Endothelial cell of coronary artery (primary cell): ENCODE measurements around the gene SULT6B1. TPM values are rescaled to one million over a fixed set of nuclear protein-coding genes. Genes with fewer than 3 reads are reported as not detected.

Experiments
- total RNA-seq: library from RNA; depleted of rRNA; stranded (reverse); fragments of >200 nt; gene quantifications from 2 replicates; pipeline ENCODE4 v1.2.3, GENCODE V29; 2014

SULT6B1 gene, protein sequence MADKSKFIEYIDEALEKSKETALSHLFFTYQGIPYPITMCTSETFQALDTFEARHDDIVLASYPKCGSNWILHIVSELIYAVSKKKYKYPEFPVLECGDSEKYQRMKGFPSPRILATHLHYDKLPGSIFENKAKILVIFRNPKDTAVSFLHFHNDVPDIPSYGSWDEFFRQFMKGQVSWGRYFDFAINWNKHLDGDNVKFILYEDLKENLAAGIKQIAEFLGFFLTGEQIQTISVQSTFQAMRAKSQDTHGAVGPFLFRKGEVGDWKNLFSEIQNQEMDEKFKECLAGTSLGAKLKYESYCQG
- total RNA-seq: not detected in 2 replicates

DNA sequence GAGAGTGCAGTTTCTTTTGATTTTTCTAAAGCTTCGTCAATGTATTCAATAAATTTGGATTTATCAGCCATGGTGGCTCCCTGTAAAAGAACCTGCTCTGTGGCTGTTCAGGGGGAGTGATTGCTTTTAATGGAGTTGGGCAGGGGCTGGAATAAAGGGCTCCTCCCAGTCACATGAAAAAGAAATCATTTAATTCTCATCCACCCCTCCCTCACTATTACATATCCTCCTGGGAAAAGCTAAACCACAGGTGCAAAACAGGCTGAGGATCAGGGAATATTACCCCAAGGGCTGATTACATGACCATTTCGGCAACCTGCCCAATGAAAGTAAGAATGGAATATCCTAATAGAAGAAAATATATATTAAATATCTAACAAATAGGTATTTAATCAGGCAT is at the start of gene SULT6B1:
SULT6B1 (minus strand) TSS at position 101 of the 400 bp plus-strand sequence; CDS start at position 71, 30 bp downstream.

DNA sequence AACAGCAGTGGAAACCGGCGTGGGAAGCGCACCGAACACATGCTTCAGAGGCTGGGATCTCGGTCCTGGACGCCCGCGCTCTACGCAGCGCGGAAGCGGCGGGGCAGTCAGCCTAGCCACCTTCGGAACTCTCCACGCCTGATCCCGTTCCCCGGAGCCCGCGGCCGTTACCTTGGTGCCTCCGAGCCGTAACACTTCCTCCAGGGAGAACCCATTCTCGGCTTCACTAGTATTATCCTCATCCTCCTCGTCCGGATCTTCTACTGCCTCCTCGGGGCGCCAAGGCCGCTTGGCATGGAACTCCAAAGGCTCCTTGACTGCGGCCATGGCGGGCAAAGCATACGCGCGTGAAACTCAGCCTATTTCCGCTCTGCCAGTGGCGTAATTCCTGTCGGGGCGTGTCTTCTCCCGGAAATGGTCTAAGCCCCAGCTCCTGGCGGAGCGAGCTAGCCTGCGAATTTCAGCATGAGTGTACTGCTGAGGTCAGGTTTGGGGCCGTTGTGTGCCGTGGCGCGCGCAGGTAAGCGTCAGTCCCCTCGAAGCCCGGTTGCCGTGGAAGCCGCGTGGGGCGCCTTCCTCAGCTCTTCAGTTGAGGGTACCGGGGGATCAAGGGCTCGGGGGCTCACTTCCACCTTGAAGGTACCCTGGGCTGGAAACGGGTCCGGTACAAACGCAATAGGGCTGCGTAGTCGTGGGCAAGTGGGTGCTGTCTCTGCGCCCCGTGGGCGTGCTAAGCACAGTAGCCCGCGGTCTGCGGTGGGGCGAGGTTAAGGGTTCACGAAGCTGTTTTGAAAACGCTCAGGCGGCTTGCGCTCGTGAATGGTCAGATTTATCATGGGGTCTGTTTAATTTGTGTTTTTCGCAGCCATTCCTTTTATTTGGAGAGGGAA is 43.0 kb upstream of the SULT6B1 start, which contains the start of the genes CEBPZ and NDUFAF7:
CEBPZ (minus strand) TSS at position 356 of the 890 bp plus-strand sequence; CDS start at position 327, 29 bp downstream.
NDUFAF7 (plus strand) TSS at position 418 of the 890 bp plus-strand sequence; CDS start at position 466, 48 bp downstream.

DNA sequence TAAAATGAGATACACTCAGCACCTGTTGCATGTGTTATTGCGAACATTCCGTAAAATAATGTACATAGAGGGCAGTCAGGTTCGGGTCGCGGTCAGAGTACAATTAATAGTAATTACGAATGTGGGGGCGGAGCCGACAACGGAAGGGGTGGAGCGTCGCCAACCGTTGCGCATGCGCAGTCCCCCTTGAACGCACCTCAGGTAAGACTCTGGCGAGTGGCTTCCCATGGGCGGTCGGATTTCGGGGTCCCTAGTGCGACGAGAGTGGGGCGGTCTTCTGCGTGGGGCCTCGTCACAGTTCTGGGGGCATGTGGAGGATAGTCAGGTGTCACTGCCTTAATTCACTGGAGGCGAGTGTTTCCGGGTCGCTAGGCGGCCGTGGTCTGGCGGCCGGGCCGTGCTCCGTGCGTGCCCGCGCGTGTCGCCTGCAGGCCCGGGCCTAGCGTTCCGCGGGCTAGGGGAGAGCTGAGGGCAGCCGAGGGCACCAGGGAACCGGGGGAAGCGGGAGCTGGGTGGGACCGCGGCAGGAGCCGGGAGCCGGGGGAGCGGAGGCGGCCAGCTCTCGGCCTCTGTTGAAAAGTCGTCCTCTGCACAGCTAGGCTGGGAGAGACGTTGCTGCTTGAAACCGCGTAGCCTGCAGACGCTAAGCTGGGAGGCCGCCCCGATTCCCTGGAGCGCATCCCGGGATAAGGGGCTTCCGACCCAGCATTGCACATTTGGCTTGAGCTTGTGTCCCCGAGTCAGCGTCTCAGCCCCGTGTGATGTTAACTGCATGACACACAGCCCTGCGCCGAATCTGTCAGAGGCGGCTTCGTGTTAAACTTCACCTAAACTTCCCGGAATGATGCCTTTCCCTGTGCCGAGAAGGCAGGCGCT is 8.1 kb upstream of the SULT6B1 start, which contains the start of gene CEBPZOS:
CEBPZOS (plus strand) TSS at position 177 of the 876 bp plus-strand sequence. CDS start 3,209 bp downstream, outside the sequence.

DNA sequence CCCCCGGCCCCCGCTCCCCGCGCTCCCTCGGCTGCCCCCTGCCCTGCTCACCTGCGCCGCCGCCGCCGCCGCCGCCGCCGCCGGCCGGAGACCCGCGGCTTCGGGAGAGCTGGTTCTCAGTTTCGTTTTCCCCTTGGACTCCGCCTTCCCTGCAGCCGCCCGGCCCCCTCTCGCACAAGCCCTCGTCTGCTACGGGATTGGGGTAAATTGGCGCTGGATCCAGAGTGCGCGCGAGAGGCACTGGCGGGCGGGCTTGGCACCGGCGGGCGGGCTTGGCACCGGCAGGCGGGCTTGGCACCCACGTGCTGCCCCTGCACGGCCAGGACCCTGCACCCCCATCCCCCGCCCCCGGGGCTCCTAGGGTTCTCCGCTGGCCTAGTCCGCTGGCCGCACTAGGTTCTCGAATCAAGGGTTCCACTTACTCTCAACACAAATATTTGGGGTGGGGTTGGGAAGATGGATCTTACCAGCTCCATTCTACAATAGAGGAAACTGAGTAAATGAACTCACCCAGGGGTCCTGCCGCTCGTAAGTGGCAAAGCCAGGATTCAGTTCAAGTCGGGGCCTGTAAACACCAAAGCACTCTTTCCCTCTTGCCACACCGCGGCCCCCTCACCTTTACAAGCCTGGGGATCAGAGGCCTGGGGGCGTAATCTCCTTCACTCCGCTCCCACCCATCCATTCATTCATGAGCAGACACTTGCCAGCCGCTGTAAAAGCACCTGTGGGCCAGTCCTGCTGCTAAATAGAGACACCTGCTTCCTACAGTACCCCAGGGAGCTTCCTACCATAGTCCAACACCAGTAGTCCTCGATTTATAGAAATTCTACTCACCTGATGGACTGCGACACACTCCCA is 31.4 kb downstream of the SULT6B1 start, which contains the start of gene EIF2AK2:
EIF2AK2 (minus strand) TSS at position 124 of the 858 bp plus-strand sequence. CDS start 9,174 bp downstream, outside the sequence.

Other genes starting within 250 kb of the SULT6B1 start
- 15.6 and 17.7 TPM in 2 replicates for gene STRN, start 222.1 kb downstream of the SULT6B1 start, total RNA-seq
- gene HEATR5B, start 104.3 kb downstream of the SULT6B1 start, total RNA-seq: 20.5 and 26.2 TPM in 2 replicates
- 5.8 and 7.1 TPM in 2 replicates for gene GPATCH11, start 104.2 kb downstream of the SULT6B1 start, total RNA-seq
- 17.5 and 23.5 TPM in 2 replicates for gene EIF2AK2, start 31.7 kb downstream of the SULT6B1 start, total RNA-seq
- gene CEBPZOS, start 7.8 kb upstream of the SULT6B1 start, total RNA-seq: 8.6 and 10.8 TPM in 2 replicates
- gene CEBPZ, start 42.9 kb upstream of the SULT6B1 start, total RNA-seq: 47.7 and 61.9 TPM in 2 replicates
- gene NDUFAF7, start 43.0 kb upstream of the SULT6B1 start, total RNA-seq: 10.0 and 15.4 TPM in 2 replicates
- gene PRKD3, start 136.2 kb upstream of the SULT6B1 start, total RNA-seq: 55.1 and 73.8 TPM in 2 replicates
- 16.7 and 17.5 TPM in 2 replicates for gene QPCT, start 156.0 kb upstream of the SULT6B1 start, total RNA-seq